HUES64 (cell line): ENCODE data around the gene FZD7.

Source experiments
- H3K27ac ChIP-seq: 2 replicates; pipeline ENCODE4 v1.7.0; 2013; ENCODE audit warnings: low read depth, low read length, inconsistent platforms
- H3K27me3 ChIP-seq: 2 replicates; pipeline ENCODE4 v1.6.1; 2013; ENCODE audit warnings: mild to moderate bottlenecking, low read length; ENCODE audit not compliant: insufficient read depth
- H3K36me3 ChIP-seq: 2 replicates; pipeline ENCODE4 v1.6.1; 2013; ENCODE audit warnings: mild to moderate bottlenecking, low read length; ENCODE audit not compliant: insufficient read depth
- H3K4me1 ChIP-seq: 2 replicates; pipeline ENCODE4 v1.6.1; 2013; ENCODE audit warnings: mild to moderate bottlenecking, low read length, moderate library complexity; ENCODE audit not compliant: insufficient read depth
- H3K4me3 ChIP-seq: 2 replicates; pipeline ENCODE4 v1.5.1; 2013; ENCODE audit warnings: mild to moderate bottlenecking, low read length, moderate library complexity
- H3K9ac ChIP-seq: 2 replicates; pipeline ENCODE4 v1.6.1; 2013; ENCODE audit warnings: mild to moderate bottlenecking, low read depth, low read length
- H3K9me3 ChIP-seq: 2 replicates; pipeline ENCODE4 v1.6.1; 2013; ENCODE audit warnings: low read depth, low read length; ENCODE audit not compliant: insufficient read depth
- WGBS: fragments of 150-250, 120-280 bp; methylation state at CpG from one replicate; pipeline ENCODE4 v1.1.7; 2013; ENCODE audit warnings: missing lambda C conversion rate; 5-methylcytosine and 5-hydroxymethylcytosine counted together

Gene FZD7

GRCh38 chr2:202071107-202071506 lies 37.5 kb downstream of the FZD7 start:
- Histone ChIP-seq H3K36me3 (no peaks in the 10 kb centered on the region), H3K9me3 (no peaks in the 10 kb centered on the region), H3K9ac (no peak overlapping the region), H3K27ac (no peak overlapping the region), H3K4me3 (no peak overlapping the region), H3K4me1 (peaks cover 7% of the 10 kb centered on the region; the same call in 1 of the 2 replicates), H3K27me3 (no peaks in the 10 kb centered on the region)
- WGBS: 98% methylated on average over 1 of the region's 2 CpGs

- Histone ChIP-seq H3K4me3 (no peak overlapping the region), H3K9ac (no peak overlapping the region), H3K27me3 (no peaks in the 10 kb centered on the region), H3K4me1 (peaks cover 7% of the 10 kb centered on the region; the same call in 1 of the 2 replicates), H3K27ac (no peak overlapping the region), H3K36me3 (no peaks in the 10 kb centered on the region), H3K9me3 (no peaks in the 10 kb centered on the region)
- WGBS: 63% methylated on average over 1 of the region's 2 CpGs
Observed at GRCh38 chr2:202072226-202072625, 38.6 kb downstream of the FZD7 start.

- H3K27ac ChIP-seq: no peak within 1 kb of the TSS
- H3K9ac ChIP-seq: no peak within 1 kb of the TSS
- peaks cover 7% of the 10 kb centered on the region; the same call in 1 of the 2 replicates for H3K4me1 ChIP-seq
- no peaks in the 10 kb centered on the region for H3K27me3 ChIP-seq
- no peaks in the 10 kb centered on the region for H3K36me3 ChIP-seq
- no peak within 1 kb of the TSS for H3K4me3 ChIP-seq
- 76% methylated on average over 11 of the region's 11 CpGs for WGBS
- no peaks in the 10 kb centered on the region for H3K9me3 ChIP-seq
Observed at GRCh38 chr2:202072737-202073401, 39.2 kb downstream of the FZD7 start, which contains the start of gene KIAA2012. Gene KIAA2012, plus strand, starts transcription at chr2:202073255. Its CDS starts 373 bp downstream, at chr2:202073628.

- Histone ChIP-seq H3K9me3 (no peaks in the 10 kb centered on the region), H3K36me3 (no peaks in the 10 kb centered on the region), H3K4me1 (peaks cover 7% of the 10 kb centered on the region; the same call in 1 of the 2 replicates), H3K27ac (no peak overlapping the region), H3K9ac (no peak overlapping the region), H3K27me3 (no peaks in the 10 kb centered on the region), H3K4me3 (no peak overlapping the region)
- WGBS: 91% methylated on average over 2 of the region's 2 CpGs
Observed at GRCh38 chr2:202074324-202074723, 40.7 kb downstream of the FZD7 start.

GRCh38 chr2:202079310-202079709 lies 45.7 kb downstream of the FZD7 start:
- Histone ChIP-seq H3K27me3 (no peaks in the 10 kb centered on the region), H3K9ac (no peak overlapping the region), H3K4me3 (no peak overlapping the region), H3K27ac (no peak overlapping the region), H3K9me3 (peaks cover 5% of the 10 kb centered on the region), H3K36me3 (no peaks in the 10 kb centered on the region), H3K4me1 (peaks cover 8% of the 10 kb centered on the region)
- 90% methylated on average over 4 of the region's 5 CpGs for WGBS

GRCh38 chr2:202084265-202084664 lies 50.6 kb downstream of the FZD7 start:
- Histone ChIP-seq H3K4me1 (peaks cover 13% of the 10 kb centered on the region), H3K4me3 (no peak overlapping the region), H3K27me3 (no peaks in the 10 kb centered on the region), H3K9ac (no peak overlapping the region), H3K9me3 (peaks cover 5% of the 10 kb centered on the region), H3K36me3 (no peaks in the 10 kb centered on the region), H3K27ac (no peak overlapping the region)
- WGBS: 44% methylated on average over 6 of the region's 6 CpGs
